SKM-1 (cell line): ENCODE data around the gene TNFAIP8.
A peak's percentile ranks its signal among the peaks of the same experiment; 100 is the strongest.

Experiments
- DNase-seq: peaks from one replicate; lab custom pipeline; 2025; ENCODE audit not compliant: unreplicated experiment; lab: John Stamatoyannopoulos, UW

Gene TNFAIP8

GRCh38 chr5:119389288-119390030 lies 33.6 kb downstream of the TNFAIP8 start:
- DNase-seq, result no peak

GRCh38 chr5:119390404-119390803 lies 34.6 kb downstream of the TNFAIP8 start:
- DNase-seq, result no peak

- DNase-seq, result no peak
Measured at GRCh38 chr5:119393201-119393691, 37.4 kb downstream of the TNFAIP8 start.

GRCh38 chr5:119393746-119394145 lies 37.9 kb downstream of the TNFAIP8 start:
- DNase-seq, result no peak

GRCh38 chr5:119395080-119395836 lies 39.4 kb downstream of the TNFAIP8 start:
- no peak for DNase-seq

- no peak for DNase-seq
Measured at GRCh38 chr5:119396030-119396664, 40.3 kb downstream of the TNFAIP8 start.

- DNase-seq, result no peak
Measured at GRCh38 chr5:119397518-119398380, 41.9 kb downstream of the TNFAIP8 start.

- DNase-seq, result no peak
Measured at GRCh38 chr5:119398727-119399466, 43.1 kb downstream of the TNFAIP8 start.

- DNase-seq, result no peak
Measured at GRCh38 chr5:119400245-119400644, 44.4 kb downstream of the TNFAIP8 start.

- no peak for DNase-seq
Measured at GRCh38 chr5:119402081-119402480, 46.3 kb downstream of the TNFAIP8 start.

GRCh38 chr5:119402555-119402954 lies 46.7 kb downstream of the TNFAIP8 start:
- no peak for DNase-seq

GRCh38 chr5:119404033-119404432 lies 48.2 kb downstream of the TNFAIP8 start:
- no peak for DNase-seq

- DNase-seq, result no peak
Measured at GRCh38 chr5:119405419-119405818, 49.6 kb downstream of the TNFAIP8 start.

GRCh38 chr5:119406551-119407110 lies 50.8 kb downstream of the TNFAIP8 start:
- DNase-seq, result no peak

GRCh38 chr5:119409235-119409815 lies 53.5 kb downstream of the TNFAIP8 start:
- no peak for DNase-seq

- no peak for DNase-seq
Measured at GRCh38 chr5:119410448-119411159, 54.8 kb downstream of the TNFAIP8 start.

GRCh38 chr5:119411361-119412278 lies 55.8 kb downstream of the TNFAIP8 start:
- DNase-seq, result peak; percentile 45
